ENCODE measurements around the gene EIF3K. TPM values are rescaled to one million over a fixed set of nuclear protein-coding genes. Genes with fewer than 3 reads are reported as not detected.
A peak's percentile ranks its signal among the peaks of the same experiment; 100 is the strongest.

Gene EIF3K
- total and polyA plus RNA-seq, 11 donors = 447 to 1,239 (median 622) TPM

GRCh38 chr19:38638461-38638860 is 19.5 kb downstream of the EIF3K start:
- no peak for TF ChIP-seq POLR2A (IDR thresholded peaks at IDR 0.05)
- no peak for TF ChIP-seq CTCF (IDR thresholded peaks at IDR 0.05)
- intact Hi-C loops (cut with DNase I) = loop anchor here in 8 of 10 donors (5.0 to 10.0 kb wide), 7 partner anchors 69 to 296 kb away; partner anchors contain the start of genes MRPS12 (in 4 of the 8), SARS2 (in 4 of the 8), ECH1 (in 2 of the 8) and FAM98C (in 1 of the 8)
- H3K4me3 ChIP-seq = no peak overlapping the region
- peak overlapping the region in 3 of 12 donors; percentile 25 to 78 (median 76) for H3K27ac ChIP-seq
- H3K9me3 ChIP-seq = no peaks in the 10 kb centered on the region
- no peak for DNase-seq
- WGBS, 4 donors = 97 to 100% (median 99%) methylated on average over 3 of the region's 3 CpGs
- no peak for ATAC-seq
- H3K27me3 ChIP-seq = no peaks in the 10 kb centered on the region
- peaks cover 0 to 42% (median 27%) of the 10 kb centered on the region in 9 donors for H3K36me3 ChIP-seq
- peaks cover 0 to 55% (median 39%) of the 10 kb centered on the region in 12 donors for H3K4me1 ChIP-seq

- intact Hi-C loops (cut with DNase I) = loop anchor here in 8 of 10 donors (5.0 to 10.0 kb wide), 7 partner anchors 68 to 295 kb away; partner anchors contain the start of genes MRPS12 (in 4 of the 8), SARS2 (in 4 of the 8), ECH1 (in 2 of the 8) and FAM98C (in 1 of the 8)
- Histone ChIP-seq H3K27me3 (no peaks in the 10 kb centered on the region), H3K27ac (peak overlapping the region; percentile 29 to 95 (median 80)), H3K4me3 (no peak overlapping the region), H3K36me3 (peaks cover 0 to 36% (median 23%) of the 10 kb centered on the region in 9 donors), H3K9me3 (no peaks in the 10 kb centered on the region), H3K4me1 (peaks cover 0 to 55% (median 38%) of the 10 kb centered on the region in 12 donors)
- 83 to 93% (median 88%) methylated on average over 2 of the region's 2 CpGs for WGBS, 4 donors
- DNase-seq (no peak), ATAC-seq (no peak)
- TF ChIP-seq POLR2A (IDR thresholded peaks at IDR 0.05) (no peak), CTCF (IDR thresholded peaks at IDR 0.05) (no peak)
These were observed 20.7 kb downstream of the EIF3K start for GRCh38 chr19:38639679-38640078.

- Histone ChIP-seq H3K36me3 (peaks cover 0 to 30% (median 16%) of the 10 kb centered on the region in 9 donors), H3K27me3 (no peaks in the 10 kb centered on the region), H3K9me3 (no peaks in the 10 kb centered on the region), H3K4me3 (peak overlapping the region in 6 of 12 donors; percentile 1 to 35 (median 18)), H3K27ac (peak overlapping the region; percentile 62 to 95 (median 80)), H3K4me1 (peaks cover 0 to 49% (median 32%) of the 10 kb centered on the region in 12 donors)
- DNase-seq (peak in 3 of 5 donors; percentile 32 to 64 (median 54)), ATAC-seq (peak in 3 of 4 donors; percentile 28 to 72 (median 34))
- intact Hi-C loops (cut with DNase I) = no loop called here
- 51 to 73% (median 65%) methylated on average over 4 of the region's 4 CpGs for WGBS, 4 donors
- TF ChIP-seq POLR2A (IDR thresholded peaks at IDR 0.05) (no peak), CTCF (IDR thresholded peaks at IDR 0.05) (peak in 3 of 12 donors; percentile 10 to 29 (median 14))
These were observed 21.4 kb downstream of the EIF3K start for GRCh38 chr19:38640368-38640767.

GRCh38 chr19:38642176-38642575 is 23.2 kb downstream of the EIF3K start:
- WGBS, 4 donors = 84 to 89% (median 88%) methylated on average over 9 of the region's 9 CpGs
- Histone ChIP-seq H3K4me3 (no peak overlapping the region), H3K27me3 (no peaks in the 10 kb centered on the region), H3K4me1 (peaks cover 0 to 36% (median 20%) of the 10 kb centered on the region in 12 donors), H3K27ac (peak overlapping the region in 9 of 12 donors; percentile 24 to 95 (median 85)), H3K9me3 (no peaks in the 10 kb centered on the region), H3K36me3 (peaks cover 0 to 17% (median 3%) of the 10 kb centered on the region in 9 donors)
- intact Hi-C loops (cut with DNase I) = no loop called here
- TF ChIP-seq POLR2A (IDR thresholded peaks at IDR 0.05) (no peak), CTCF (IDR thresholded peaks at IDR 0.05) (no peak)
- DNase-seq (no peak), ATAC-seq (no peak)

All from heart left ventricle (tissue), 16 donors.